ENCODE data around the gene NRL. TPM values are rescaled to one million over a fixed set of nuclear protein-coding genes. Genes with fewer than 3 reads are reported as not detected.

The NRL gene
- total RNA-seq, 4 donors from 2014 or later: 0.79 to 4.5 (median 3.3) TPM

GRCh38 chr14:24123424-24124417 lies 9.0 kb upstream of the NRL start:
- no peak overlapping the region for H3K27ac ChIP-seq
- DNase-seq: no peak
- no peaks in the 10 kb centered on the region for H3K4me1 ChIP-seq
- no peak overlapping the region for H3K4me3 ChIP-seq
- WGBS, 2 donors: 78 to 91% methylated on average over 5 to 7 of the region's 9 CpGs
- peaks cover 16 to 65% (median 46%) of the 10 kb centered on the region in 3 donors for H3K36me3 ChIP-seq
- no peaks in the 10 kb centered on the region for H3K27me3 ChIP-seq
- intact Hi-C loops (cut with DNase I): no loop called here
- TF ChIP-seq, protein P1, sequence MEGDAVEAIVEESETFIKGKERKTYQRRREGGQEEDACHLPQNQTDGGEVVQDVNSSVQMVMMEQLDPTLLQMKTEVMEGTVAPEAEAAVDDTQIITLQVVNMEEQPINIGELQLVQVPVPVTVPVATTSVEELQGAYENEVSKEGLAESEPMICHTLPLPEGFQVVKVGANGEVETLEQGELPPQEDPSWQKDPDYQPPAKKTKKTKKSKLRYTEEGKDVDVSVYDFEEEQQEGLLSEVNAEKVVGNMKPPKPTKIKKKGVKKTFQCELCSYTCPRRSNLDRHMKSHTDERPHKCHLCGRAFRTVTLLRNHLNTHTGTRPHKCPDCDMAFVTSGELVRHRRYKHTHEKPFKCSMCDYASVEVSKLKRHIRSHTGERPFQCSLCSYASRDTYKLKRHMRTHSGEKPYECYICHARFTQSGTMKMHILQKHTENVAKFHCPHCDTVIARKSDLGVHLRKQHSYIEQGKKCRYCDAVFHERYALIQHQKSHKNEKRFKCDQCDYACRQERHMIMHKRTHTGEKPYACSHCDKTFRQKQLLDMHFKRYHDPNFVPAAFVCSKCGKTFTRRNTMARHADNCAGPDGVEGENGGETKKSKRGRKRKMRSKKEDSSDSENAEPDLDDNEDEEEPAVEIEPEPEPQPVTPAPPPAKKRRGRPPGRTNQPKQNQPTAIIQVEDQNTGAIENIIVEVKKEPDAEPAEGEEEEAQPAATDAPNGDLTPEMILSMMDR (IDR thresholded peaks at IDR 0.05): no peak
- TF ChIP-seq POLR2A (IDR thresholded peaks at IDR 0.05): no peak
- no peaks in the 10 kb centered on the region for H3K9me3 ChIP-seq

DNA sequence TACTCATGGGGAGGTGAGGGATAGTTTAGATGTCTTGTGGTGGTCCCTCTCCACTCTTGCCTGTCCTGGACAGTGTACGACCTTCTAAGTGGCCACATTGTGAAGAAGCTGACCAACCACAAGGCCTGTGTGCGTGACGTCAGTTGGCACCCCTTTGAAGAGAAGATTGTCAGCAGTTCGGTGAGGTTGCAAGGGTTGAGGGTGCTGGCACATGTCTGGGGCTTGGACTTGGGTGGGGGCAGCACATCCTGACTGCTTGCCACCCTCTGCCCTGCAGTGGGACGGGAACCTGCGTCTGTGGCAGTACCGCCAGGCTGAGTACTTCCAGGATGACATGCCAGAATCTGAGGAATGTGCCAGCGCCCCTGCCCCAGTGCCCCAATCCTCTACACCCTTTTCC lies 8.1 kb upstream of the NRL start:
- H3K27me3 ChIP-seq: no peaks in the 10 kb centered on the region
- no peak overlapping the region for H3K4me3 ChIP-seq
- WGBS, 2 donors: 97 to 100% methylated on average over 3 to 4 of the region's 8 CpGs
- intact Hi-C loops (cut with DNase I): no loop called here
- H3K27ac ChIP-seq: no peak overlapping the region
- H3K4me1 ChIP-seq: no peaks in the 10 kb centered on the region
- no peak for DNase-seq
- H3K36me3 ChIP-seq: peaks cover 22 to 73% (median 50%) of the 10 kb centered on the region in 3 donors
- no peak for TF ChIP-seq POLR2A (IDR thresholded peaks at IDR 0.05)
- TF ChIP-seq, protein P1 (IDR thresholded peaks at IDR 0.05): no peak
- H3K9me3 ChIP-seq: no peaks in the 10 kb centered on the region

DNA sequence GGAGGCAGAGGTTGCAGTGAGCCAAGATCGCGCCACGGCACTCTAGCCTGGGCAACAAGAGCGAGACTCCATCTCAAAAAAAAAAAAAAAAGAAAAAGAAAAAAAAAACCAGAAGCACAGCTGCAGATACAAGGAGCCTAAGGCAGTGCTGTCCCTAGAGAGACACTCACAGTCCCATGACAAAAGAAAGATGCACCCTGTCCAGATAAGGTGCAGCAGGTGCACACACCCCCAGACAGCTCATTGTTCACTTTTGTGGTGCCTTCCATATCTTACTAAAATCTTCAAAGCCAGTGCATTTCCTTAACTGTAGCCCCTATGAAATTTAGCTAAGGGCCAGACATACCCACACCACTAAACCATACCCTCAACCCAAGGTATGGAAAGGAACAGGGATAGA lies 7.7 kb upstream of the NRL start:
- peaks cover 0 to under 1% (median 0%) of the 10 kb centered on the region in 3 donors for H3K4me1 ChIP-seq
- 100% methylated on average over 3 to 4 of the region's 4 CpGs for WGBS, 2 donors
- intact Hi-C loops (cut with DNase I): no loop called here
- no peak for TF ChIP-seq POLR2A (IDR thresholded peaks at IDR 0.05)
- TF ChIP-seq, protein P1 (IDR thresholded peaks at IDR 0.05): no peak
- no peak for DNase-seq
- H3K9me3 ChIP-seq: no peaks in the 10 kb centered on the region
- no peaks in the 10 kb centered on the region for H3K27me3 ChIP-seq
- H3K4me3 ChIP-seq: no peak overlapping the region
- no peak overlapping the region for H3K27ac ChIP-seq
- peaks cover 22 to 78% (median 50%) of the 10 kb centered on the region in 3 donors for H3K36me3 ChIP-seq

GRCh38 chr14:24121210-24121609 lies 6.5 kb upstream of the NRL start:
- 81 to 100% methylated on average over 3 to 7 of the region's 8 CpGs for WGBS, 2 donors
- Histone ChIP-seq H3K27me3 (no peaks in the 10 kb centered on the region), H3K4me1 (peaks cover 2 to 13% (median 3%) of the 10 kb centered on the region in 3 donors), H3K27ac (no peak overlapping the region), H3K9me3 (no peaks in the 10 kb centered on the region), H3K4me3 (no peak overlapping the region), H3K36me3 (peaks cover 22 to 88% (median 50%) of the 10 kb centered on the region in 3 donors)
- DNase-seq: no peak
- TF ChIP-seq, protein P1 (IDR thresholded peaks at IDR 0.05): no peak
- intact Hi-C loops (cut with DNase I): no loop called here

DNA sequence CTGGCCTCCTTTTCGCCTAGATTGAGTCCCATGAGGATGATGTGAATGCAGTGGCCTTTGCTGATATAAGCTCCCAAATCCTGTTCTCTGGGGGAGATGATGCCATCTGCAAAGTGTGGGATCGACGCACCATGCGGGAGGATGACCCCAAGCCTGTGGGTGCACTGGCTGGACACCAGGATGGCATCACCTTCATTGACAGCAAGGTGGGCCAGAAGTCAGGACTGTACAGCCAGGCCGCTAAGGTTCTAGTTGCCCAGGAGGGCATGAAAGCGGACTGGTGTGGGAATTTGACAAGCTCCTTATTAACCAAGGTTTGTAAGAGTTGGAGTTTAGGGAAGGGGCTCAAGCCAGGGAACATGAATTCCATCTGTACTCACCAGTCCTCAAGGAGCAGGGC lies 4.9 kb upstream of the NRL start:
- Histone ChIP-seq H3K27me3 (no peaks in the 10 kb centered on the region), H3K4me1 (peaks cover 10 to 22% (median 12%) of the 10 kb centered on the region in 3 donors), H3K4me3 (no peak overlapping the region), H3K36me3 (peaks cover 22 to 82% (median 50%) of the 10 kb centered on the region in 3 donors), H3K27ac (no peak overlapping the region), H3K9me3 (no peaks in the 10 kb centered on the region)
- WGBS, 2 donors: 89 to 94% methylated on average over 2 of the region's 6 CpGs
- DNase-seq: no peak
- TF ChIP-seq POLR2A (IDR thresholded peaks at IDR 0.05): no peak
- TF ChIP-seq, protein P1 (IDR thresholded peaks at IDR 0.05): no peak
- intact Hi-C loops (cut with DNase I): no loop called here
